Myocyte (in vitro differentiated cells): ENCODE results near the gene PLEKHM3. TPM values are rescaled to one million over a fixed set of nuclear protein-coding genes. Genes with fewer than 3 reads are reported as not detected.
"Not testable (repeated sequence)": the region's sequence is repeated elsewhere in the genome, so short reads cannot be mapped to it uniquely, and the experiment has no call there.

ENCODE experiments used
- DNase-seq: peaks from one replicate; pipeline ENCODE4 v3.0.0-alpha.2; 2012; ENCODE audit warnings: low read depth
- total RNA-seq: library from RNA; depleted of rRNA; stranded (reverse); fragments of >200 nt; gene quantifications from 2 replicates; pipeline ENCODE4 v1.2.3, GENCODE V29; 2014

The PLEKHM3 gene
- total RNA-seq, 1 donor from 2014 or later: 6.7 TPM

DNA sequence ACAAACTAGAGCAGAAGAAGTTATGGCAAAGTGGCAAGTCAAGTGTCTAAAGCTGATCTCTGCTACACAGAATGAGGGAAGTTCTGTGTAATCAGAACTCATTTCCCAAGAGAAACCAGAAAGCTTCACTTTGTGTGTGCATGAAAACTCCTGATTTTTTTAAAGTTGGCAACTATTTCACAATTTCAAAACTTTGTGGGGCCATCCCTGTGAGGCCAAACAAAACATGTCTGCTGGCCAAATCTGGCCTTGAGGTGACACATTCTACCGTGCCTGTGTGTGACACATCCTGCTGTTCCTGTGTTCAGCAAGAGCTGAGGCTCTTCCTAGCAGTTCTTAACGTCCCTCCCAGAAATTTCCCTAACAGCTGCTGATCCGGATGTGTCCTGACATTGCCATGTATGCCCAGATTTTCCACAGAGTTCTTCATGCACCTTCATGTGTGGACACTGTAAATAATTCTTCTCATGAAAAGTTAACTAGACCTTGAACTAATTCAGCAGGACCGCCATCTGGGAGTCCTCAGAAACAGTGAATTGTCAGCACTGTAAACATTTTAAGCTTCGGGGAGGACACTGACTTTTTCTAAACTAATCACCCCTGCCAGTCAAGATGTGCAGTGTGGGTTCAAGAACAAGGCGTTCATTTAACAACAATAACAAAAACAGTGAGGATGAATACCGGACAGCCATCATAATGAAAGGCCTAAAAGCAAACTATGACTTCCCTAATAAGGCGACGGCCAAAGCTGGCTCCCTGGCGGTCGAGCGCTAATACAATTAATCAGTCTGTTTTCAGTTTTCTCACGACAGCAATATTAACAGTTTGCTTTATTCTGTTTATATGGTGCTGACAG is 99.0 kb downstream of the PLEKHM3 start:
- DNase-seq: peak; percentile 77

DNA sequence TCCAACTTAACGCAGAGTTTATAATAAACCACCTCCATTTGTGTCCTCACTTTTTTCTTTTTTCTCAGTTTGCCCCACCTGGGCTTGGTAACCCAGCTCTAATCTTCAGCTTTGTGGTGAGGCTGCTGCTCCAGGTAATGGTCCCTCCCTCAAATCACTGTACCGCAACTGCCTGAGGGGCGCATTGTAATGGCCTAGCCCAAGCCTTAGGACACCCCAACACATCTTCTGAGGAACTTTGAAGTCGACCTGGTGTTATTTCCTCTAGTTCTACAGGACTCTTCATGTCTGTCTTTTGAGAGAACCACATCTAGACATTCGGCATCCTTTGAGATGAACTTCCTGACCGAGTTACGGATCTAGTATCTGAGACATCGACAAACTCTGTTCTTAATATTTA is 99.7 kb downstream of the PLEKHM3 start:
- no peak for DNase-seq

DNA sequence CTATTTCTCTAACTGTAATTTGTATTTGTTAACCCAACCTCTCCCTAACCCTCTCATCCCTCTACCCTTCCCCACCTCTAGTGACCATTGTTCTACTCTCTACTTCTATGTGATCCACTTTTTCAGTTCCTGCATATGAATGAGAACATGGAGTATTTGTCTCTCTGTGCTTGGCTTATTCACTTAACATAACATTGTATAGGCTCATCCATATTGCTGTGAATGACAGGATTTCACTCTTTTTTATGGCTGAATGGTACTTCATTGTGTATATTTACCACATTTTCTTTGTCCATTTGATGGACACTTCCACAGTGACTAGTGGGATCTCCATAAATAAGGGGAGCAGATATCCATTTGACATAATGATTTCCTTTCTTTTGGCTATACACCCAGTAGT is 103.7 kb downstream of the PLEKHM3 start:
- no peak for DNase-seq

GRCh38 chr2:207920721-207921120 is 104.6 kb downstream of the PLEKHM3 start:
- DNase-seq: no peak

- DNase-seq: no peak
Measured at GRCh38 chr2:207920321-207920720, 105.0 kb downstream of the PLEKHM3 start.

DNA sequence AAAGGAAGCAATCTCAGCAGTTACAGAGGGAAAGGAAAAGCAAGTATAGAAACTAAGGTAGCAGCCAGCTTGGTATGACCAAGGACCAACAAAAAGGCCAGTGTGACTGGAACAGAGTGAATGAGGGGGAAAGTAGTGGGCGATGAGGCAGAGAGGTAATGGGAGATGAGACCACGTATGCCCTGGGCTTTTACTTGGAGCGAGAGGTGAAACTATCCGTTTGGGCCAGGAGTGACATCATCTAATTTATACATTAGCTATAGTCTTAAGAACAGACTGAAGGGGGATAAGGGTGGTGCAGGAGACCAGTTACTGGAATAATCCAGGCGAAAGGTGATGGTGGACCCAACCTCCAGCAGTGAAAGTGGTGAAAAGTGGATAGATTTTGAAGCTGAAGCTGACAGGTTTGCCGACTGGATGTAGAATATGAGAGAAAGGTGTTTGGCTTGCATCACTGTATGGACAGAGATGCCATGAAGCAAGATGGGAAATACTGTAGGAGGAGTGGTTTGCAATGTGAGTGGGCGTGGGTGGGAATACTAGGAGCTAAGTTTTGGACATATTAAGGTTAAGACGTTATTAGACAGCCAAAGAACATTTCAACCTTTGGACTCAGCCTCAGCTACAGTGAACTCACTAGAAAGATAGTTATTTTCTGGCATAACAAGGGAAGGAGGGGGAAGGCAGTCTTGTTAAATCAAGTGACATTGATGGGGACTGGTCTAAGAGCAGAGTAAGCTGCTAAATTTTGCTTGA is 106.0 kb downstream of the PLEKHM3 start:
- no peak for DNase-seq

DNA sequence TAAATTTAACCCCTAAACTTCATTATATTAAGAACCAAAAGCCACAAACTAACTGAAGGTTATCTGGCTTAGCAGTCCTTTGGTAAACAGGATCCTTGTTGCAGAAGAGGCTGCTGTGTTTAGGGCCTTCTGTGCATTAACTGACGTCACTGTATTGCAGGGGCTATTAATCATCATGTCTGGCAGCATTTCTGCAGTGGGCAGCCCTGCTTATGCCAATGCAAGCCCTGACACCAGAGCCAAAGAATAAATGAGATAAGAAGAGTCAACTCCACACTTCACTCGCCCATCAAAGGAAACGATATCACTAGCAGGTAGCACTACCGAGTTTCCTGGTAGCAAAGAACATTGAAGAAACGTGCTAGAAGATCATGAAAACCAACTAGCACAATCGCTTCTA is 110.6 kb downstream of the PLEKHM3 start:
- no peak for DNase-seq

GRCh38 chr2:207913772-207914358 is 111.5 kb downstream of the PLEKHM3 start:
- no peak for DNase-seq

DNA sequence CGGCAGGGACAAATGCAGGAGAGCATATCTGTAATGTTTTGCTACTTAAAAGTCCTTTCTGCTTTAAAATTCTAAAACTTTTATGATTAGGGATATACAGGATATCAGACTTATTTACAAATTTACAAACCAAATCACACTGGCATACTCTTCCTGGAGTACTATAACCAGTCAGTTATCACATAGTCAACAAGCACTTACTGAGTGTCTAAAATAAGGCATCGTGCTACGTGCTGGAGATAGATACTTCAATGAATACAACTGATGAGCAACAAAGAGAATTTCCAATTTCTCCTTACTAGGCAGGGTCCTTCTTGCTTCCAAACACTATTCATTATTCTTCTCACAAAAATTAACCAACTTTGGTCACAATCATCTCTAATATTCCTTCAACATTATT is 113.5 kb downstream of the PLEKHM3 start:
- DNase-seq: no peak

- DNase-seq: no peak
Measured at GRCh38 chr2:207911215-207911614, 114.1 kb downstream of the PLEKHM3 start.

DNA sequence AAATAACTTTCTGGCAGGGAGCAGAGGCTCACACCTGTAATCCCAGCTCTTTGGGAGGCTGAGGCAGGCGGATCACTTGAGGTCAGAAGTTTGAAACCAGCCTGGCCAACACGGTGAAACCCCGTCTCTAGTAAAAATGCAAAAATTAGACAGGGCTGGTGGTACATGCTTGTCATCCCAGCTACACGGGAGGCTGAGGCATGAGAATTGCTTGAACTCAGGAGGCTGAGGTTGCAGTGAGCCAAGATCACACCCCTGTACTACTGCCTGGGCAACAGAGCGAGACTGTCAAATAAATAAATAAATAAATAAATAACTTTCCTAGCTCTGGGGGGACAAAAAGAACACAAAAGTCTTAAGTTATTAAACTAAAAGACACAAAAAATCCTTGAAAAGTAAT is 118.8 kb downstream of the PLEKHM3 start:
- not testable (repeated sequence) for DNase-seq

DNA sequence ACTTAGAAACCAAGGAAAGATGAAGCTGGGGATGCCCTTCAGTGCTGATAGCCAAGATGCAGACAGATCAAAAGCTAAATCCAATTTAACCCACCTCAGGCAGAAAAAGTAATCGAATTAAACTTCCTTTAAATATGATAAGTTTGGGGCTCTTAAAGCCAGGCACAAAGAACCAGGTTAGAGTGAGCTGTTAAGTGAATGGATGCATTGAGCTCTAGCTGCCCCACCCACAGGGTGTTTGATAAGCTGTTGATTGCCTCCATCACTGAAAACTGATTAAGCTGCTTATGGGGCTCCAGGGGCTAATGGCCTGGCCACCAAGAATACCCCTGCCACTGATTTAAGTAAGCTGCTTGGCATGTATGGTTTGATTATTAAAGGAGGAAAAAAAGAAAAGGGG is 119.8 kb downstream of the PLEKHM3 start:
- DNase-seq: no peak

DNA sequence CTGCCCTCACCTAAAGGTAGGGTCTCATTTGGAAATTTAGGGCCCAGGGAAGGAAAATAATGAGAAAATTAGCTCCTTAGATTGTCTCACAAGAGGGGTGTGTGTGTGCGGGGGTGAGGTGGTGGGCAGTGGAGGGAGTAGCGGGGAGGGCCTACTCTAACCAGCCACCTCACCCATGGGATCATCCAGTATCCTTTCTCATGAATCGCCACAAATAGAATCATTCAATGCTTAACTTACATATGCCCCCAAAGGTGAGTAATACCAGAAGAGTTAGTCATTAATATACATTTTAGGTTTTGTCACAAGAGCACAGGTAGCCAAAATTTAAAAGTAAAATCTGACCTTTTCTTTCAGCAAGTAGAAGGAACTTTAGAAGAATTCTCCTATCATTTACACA is 122.1 kb downstream of the PLEKHM3 start:
- no peak for DNase-seq

GRCh38 chr2:207902821-207903220 is 122.5 kb downstream of the PLEKHM3 start:
- no peak for DNase-seq

DNA sequence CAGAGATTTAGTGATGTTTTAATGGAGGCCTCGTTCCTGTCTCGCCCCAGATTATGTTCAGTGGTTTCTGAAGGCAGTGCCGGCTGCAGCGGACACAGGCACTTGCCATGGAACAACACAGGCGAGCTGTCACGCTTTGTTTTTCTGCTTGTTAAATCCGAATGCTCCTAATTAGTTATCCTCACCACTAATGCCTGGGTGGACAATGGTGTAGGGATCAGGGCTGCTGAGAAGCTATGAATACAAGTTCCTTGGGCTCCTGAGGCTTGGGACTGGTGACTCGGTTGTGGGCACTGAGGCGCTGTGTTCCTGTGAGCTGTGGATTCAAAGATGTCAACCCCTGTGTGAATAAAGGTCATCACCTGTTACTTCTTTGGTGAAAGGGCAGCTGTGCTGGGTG is 123.5 kb downstream of the PLEKHM3 start:
- peak; percentile 49 for DNase-seq

GRCh38 chr2:207901401-207901800 is 123.9 kb downstream of the PLEKHM3 start:
- no peak for DNase-seq

- no peak for DNase-seq
Measured at GRCh38 chr2:207898354-207898695, 127.0 kb downstream of the PLEKHM3 start.

GRCh38 chr2:207897541-207898353 is 127.6 kb downstream of the PLEKHM3 start:
- no peak for DNase-seq

GRCh38 chr2:207896525-207897285 is 128.6 kb downstream of the PLEKHM3 start:
- no peak for DNase-seq

- DNase-seq: no peak
Measured at GRCh38 chr2:207895274-207895860, 130.0 kb downstream of the PLEKHM3 start.
